Activated naive CD4-positive, alpha-beta T cell treated with anti-CD3 and anti-CD28 coated beads, Interleukin-2, amount 50 U/mL, for 16 hours (primary cell): ENCODE data around the gene CFAP298.
A peak's percentile ranks its signal among the peaks of the same experiment; 100 is the strongest.

Experiments
- DNase-seq: peaks from one replicate; pipeline ENCODE4 v3.0.0-alpha.2; 2020

The CFAP298 gene

GRCh38 chr21:32597205-32597604, 15.0 kb downstream of the CFAP298 start:
- no peak for DNase-seq

GRCh38 chr21:32595431-32595830, 16.7 kb downstream of the CFAP298 start:
- no peak for DNase-seq

- DNase-seq: no peak
Measured at GRCh38 chr21:32593690-32594089, 18.5 kb downstream of the CFAP298 start.

GRCh38 chr21:32592929-32593502, 19.2 kb downstream of the CFAP298 start:
- no peak for DNase-seq

- DNase-seq: no peak
Measured at GRCh38 chr21:32590130-32590529, 22.0 kb downstream of the CFAP298 start.

DNA sequence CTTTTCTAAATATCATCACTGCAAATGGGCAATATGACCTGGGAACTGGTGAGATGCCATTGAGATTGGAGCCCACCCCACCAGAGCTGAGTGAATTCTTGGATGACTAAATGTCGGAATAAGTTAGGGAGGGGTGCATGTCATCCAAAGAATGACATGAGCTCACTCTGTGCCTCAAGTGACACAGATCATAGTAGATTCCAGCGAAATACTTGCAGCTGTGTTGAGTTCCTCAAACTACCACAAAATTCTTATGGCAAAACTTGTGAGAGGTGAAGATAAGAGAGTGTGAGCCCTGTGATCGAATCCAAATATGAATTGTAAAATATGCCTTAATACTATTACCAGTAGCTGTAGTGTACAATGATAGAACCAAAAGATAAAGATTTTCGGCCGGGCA, 24.5 kb downstream of the CFAP298 start:
- no peak for DNase-seq

- no peak for DNase-seq
Measured at GRCh38 chr21:32587120-32587519, 25.1 kb downstream of the CFAP298 start.

GRCh38 chr21:32585970-32586369, 26.2 kb downstream of the CFAP298 start:
- no peak for DNase-seq

DNA sequence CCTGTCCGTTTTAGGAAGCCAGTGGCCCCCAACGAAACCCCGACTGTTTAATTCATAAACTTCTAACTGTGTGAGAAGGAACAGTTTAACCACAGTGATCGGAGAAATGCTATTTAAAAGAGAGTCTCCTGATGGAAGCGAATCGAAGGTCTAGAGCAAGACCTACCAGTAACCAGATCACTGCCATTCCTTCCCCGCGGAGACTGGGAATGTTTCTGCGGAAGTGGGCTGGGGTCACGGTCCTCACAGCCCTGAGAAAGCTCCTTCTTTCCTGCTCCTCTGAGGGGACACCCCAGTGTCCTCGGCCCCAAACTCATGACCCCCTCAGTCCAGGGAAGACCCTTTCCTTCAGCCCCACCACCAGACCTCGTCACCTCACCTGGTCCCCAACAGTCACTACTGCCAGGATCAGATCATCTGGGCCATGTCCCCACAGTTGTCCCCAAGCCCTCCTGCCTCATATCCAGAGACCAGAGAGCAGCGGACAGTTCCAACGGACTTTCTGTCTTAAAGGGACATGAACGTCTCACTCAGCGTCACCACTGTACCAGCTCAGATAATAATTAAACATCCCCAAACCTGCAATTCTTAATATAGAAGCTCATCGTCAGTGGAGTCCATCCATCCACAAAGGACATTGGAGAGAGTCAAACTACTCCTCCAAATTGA, 27.0 kb downstream of the CFAP298 start, which contains the start of gene TCP10L:
TCP10L (minus strand) TSS at position 482 of the 669 bp plus-strand sequence. CDS start 1,219 bp downstream, outside the sequence.
- no peak for DNase-seq

GRCh38 chr21:32584472-32584871, 27.7 kb downstream of the CFAP298 start:
- no peak for DNase-seq

GRCh38 chr21:32581732-32582131, 30.4 kb downstream of the CFAP298 start:
- no peak for DNase-seq

DNA sequence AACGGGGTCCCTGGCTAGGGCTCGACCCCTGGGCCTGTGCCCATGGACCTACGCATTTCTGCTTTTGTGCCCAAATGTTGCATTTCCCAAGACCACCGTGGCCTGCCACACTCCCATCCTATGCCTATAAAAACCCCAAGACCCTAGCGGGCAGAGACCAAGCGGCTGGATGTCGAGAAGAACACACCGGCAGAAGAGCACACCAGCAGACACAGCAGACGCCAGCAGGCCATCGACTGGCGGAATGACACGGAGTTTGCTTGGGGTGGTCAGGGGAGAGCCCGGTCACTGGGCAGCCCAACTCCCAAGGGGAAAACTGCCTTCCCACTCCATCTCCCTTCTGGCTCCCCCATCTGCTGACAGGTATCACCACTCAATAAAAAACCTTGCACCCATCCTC, 31.2 kb downstream of the CFAP298 start:
- no peak for DNase-seq

DNA sequence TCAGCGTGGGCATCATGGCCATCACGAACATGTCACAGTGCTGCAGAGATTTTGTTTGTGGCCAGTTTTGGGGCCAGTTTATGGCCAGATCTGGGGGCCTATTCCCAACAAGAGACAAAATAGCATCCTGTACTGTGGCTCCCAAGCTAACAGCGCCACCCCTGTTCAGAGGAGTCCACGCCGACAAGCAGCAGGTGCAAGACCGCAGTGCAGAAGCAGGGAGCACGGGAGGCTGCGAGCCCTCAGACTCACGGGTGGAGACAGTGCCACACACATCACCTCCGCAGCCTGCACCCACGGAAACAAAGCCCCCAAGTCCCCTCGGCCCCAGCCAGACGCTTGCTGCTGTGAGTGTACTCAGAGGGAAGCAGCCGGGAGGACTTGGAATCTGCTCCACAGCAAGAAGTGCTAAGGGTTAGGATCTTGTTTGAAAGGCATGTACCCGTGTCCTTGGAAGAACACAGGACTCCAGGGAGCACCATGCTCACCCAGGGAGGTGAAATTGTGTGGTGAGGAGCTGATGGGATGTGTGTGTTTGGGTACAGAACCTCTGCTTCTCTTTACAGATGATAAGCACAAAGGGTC, 34.0 kb downstream of the CFAP298 start:
- DNase-seq: peak; percentile 17

DNA sequence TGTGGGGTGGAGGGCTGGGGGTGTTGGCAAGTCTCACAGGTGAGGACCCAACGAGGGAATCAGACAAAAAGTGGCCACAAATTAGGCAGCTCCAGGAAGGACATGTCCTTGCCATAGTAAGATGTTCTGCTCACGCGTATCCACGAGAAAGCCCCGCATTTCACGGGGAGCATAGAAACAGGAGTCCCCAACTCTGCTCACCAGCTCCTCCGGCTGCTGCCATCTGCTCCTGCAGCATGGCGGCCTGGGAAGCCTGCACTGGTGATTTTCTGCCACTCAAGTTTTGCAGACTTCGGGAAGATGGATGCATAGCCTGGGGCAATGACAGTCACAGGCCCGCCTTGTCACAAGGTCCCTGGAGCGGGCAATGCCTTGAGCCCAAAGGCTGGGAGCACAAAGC, 36.2 kb downstream of the CFAP298 start:
- DNase-seq: no peak

GRCh38 chr21:32574946-32575925, 36.9 kb downstream of the CFAP298 start:
- DNase-seq: no peak

DNA sequence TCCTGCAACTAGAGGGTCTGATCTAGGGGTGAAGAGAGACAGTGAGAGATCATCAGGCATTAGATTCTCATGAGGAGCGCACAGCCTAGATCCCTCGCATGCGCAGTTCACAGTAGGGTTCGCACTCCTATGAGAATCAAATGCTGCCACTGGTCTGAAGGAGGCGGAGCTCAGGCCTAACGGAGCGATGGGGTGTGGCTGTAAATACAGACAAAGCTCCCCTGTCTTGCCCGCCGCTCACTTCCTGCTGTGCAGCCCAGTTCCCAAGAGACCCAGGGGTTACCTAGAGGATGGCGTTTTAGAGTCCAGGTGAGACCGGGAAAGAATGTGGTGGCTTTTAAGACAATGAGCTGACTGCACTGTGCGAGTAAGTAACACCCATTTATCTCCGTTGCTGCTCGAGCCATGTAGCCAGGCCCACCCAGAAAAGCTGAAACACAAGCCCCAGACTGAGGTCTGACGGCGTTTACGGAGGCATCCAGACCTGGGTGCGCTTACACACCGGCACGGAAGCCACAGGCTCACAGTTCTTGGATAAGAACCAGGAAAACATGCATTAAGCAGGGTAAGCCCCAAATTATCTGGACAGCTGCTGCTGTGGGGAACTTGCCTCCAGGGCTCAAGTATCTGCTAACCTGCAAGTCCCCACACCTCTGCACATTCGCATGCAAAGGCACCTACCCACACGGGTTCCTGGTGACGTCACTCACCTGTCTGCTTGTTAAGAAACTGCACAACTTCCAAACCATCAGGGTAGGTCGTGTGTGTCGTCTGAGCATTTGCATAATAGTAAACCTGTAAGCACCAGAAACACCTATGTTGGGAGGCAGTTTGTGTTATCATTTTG, 39.4 kb downstream of the CFAP298 start:
- DNase-seq: no peak

DNA sequence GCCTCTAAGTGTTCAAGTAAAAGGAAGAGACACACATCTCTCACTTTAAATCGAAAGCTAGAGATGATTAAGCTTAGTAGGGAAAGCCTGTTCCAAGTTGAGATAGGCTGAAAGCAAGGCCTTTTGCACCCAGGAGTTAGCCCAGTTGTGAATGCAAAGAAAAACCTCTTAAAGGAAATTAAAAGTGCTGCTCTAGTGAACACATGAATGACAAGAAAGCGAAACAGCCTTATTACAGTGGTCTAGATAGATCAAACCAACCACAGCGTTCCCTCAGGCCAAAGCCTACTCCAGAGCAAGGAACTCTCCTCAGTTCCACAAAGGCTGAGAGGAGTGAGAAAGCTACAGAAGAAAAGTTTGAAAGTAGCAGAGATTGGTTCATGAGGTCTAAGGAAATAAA, 41.7 kb downstream of the CFAP298 start:
- DNase-seq: no peak

DNA sequence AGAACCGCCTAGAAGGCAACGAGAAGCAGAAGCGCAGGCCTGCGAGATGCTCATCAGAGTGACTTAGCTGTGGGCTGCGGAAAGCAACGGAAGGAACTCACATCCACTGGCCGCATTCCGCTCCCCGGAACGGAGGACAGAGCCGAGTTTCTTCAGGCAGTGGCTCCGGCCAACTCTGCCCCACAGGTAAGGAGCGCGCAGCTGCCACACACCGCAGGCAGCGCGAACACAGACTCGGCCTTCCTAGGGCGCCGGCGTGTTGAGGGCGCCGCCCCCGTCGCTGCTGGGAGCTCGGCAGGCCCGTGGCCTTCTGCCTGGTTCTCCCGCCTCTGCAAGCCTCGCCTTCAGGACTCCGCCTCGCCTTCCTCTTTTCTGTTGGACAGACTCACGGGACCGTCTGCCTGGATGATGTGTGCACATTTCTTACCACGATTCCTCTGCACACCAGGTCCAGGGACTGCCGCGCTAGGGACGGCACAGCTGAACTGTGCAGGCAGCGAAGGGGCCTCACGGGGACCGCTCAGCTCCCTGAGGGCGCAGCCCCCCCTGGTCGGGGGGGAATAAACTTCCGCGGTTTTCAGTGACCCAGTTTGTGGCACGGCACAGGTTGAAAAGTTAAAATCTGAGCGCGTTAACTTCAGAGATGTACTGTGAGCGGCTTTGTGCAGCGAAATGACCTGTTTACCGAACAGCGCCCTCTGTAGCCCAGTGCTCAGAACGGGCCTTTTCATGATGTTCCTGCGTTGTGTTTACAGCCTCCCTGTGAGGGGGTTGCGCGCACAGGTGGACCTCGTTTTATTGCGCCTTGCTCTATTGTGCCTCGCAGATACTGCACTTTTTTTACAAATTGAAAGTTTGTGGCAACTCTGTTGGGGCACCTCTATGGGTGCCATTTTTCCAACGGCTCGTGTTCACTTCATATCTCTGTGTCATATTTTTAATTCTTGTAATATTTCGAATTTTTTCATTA, 42.6 kb downstream of the CFAP298 start:
- peak; percentile 81 for DNase-seq

DNA sequence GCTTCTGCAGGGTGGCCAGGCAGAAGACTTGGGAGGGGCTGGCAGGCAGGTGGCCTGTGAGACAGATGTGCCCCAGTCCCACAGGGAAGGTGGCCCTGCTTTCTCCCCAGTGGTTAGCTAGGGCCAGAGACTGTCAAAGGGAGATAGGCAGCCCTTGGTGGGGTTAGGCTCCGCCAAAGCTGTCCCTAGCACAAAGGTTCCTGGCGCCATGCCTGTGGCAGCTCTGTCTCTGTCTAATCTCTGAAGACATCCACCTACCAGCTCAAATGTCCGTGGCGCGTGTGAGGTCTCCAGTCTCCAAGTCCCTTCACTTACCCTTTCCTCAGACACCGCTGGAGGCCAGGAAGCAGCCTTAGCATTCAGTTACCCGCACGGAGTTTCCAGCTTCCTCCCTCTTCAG, 44.6 kb downstream of the CFAP298 start:
- DNase-seq: no peak

DNA sequence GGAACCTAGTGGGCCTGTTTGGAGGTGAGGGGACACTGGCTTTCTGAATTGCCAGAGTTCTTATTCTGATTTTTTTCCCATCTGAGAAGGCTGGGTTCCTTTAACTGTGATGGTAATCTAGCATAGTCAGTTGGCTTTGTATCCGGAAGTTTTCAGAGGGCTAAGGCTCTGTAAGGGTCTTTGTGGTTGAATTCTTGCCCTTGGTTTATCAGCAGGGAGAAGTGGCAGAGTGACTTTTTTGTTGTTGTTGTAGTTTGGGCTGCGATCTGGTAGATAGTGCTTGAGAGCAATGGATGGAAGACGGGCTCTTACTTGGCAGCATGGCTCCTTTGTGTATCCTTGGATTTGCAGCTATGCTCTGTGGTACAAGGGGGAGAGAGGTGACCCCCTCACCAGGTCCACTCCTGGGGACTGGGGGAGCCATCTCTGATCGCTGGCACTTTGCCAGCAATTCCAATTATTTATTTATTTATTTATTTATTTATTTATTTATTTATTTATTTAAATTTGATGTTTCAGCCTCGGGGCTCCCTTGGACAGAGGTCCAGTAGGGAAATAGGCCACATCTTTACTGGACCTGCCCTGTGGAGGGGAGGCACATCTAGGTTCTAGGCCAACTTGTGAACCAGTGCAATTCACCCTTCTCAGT, 45.3 kb downstream of the CFAP298 start:
- DNase-seq: no peak
